GM12878 (cell line): ENCODE results near the gene COL5A1. TPM values are rescaled to one million over a fixed set of nuclear protein-coding genes. Genes with fewer than 3 reads are reported as not detected.

Experiments
- ATAC-seq: fragments of 200-7000 bp; cut with Tn5 transposase; 3 replicates; pipeline ENCODE4 v1.9.1; 2020; ENCODE audit warnings: mild to moderate bottlenecking, moderate library complexity
- BruUV-seq: library from RNA; stranded (reverse); fragments of 400-500 nt; replicated peaks from 2 replicates; lab custom pipeline; 2021; lab: Mats Ljungman, UMichigan
- CTCF ChIA-PET: fragments of 300-600 bp; sonication (Branson Sonifier 250); formaldehyde crosslinking; extraction: SDS; loops from one replicate; lab custom pipeline; 2021; ENCODE audit warnings: inconsistent platforms; lab: Yijun Ruan, JAX
- POLR2A ChIA-PET: fragments of 350-600 bp; formaldehyde crosslinking; extraction: SDS; loops from one replicate; lab custom pipeline; 2021; ENCODE audit warnings: inconsistent platforms; lab: Charles Lee
- RAD21 ChIA-PET: fragments of 300-600 bp; sonication (Branson Sonifier 250); formaldehyde crosslinking; loops from one replicate; lab custom pipeline; 2023; ENCODE audit warnings: antibody characterized with exemption; ENCODE audit not compliant: unreplicated experiment; lab: Charles Lee
- SMC1A ChIA-PET: fragments of 300-600 bp; sonication (Branson Sonifier 250); formaldehyde crosslinking; loops from one replicate; lab custom pipeline; 2023; ENCODE audit not compliant: unreplicated experiment, uncharacterized antibody; lab: Charles Lee
- DNase-seq: peaks from one replicate; pipeline ENCODE4 v3.0.0-alpha.2; 2011; ENCODE audit warnings: low read depth, low spot score
- FAIRE-seq: peaks from 3 replicates; lab custom pipeline; 2011; peaks lifted over from hg19 to GRCh38; lab: Jason Lieb, UNC
- H2AFZ ChIP-seq: 2 replicates; pipeline ENCODE4 v1.6.0; 2011; ENCODE audit warnings: low read depth, low read length, control low read depth; ENCODE audit not compliant: control insufficient read depth
- H3K27ac ChIP-seq: 2 replicates; pipeline ENCODE4 v1.5.1; 2011; ENCODE audit warnings: control low read depth; ENCODE audit not compliant: control insufficient read depth, insufficient read depth
- H3K27me3 ChIP-seq, 2 experiments: replicated peaks in 1 of 2; 2 replicates each; pipeline versions ENCODE4 v1.6.0 to v1.6.1; 2011; ENCODE audit warnings: low read length in 1 of 2; ENCODE audit not compliant: control insufficient read depth in 2 of 2, insufficient read depth in 2 of 2
- H3K36me3 ChIP-seq, 2 experiments: 2 replicates each; pipeline ENCODE4 v1.5.1; 2011; ENCODE audit warnings: low read length in 1 of 2; ENCODE audit not compliant: control insufficient read depth in 2 of 2, insufficient read depth in 2 of 2
- H3K4me1 ChIP-seq: 2 replicates; pipeline ENCODE4 v1.6.1; 2011; ENCODE audit warnings: mild to moderate bottlenecking, low read length, moderate library complexity, mixed read lengths; ENCODE audit not compliant: control insufficient read depth, insufficient read depth
- H3K4me2 ChIP-seq: 2 replicates; pipeline ENCODE4 v1.6.0; 2011; ENCODE audit warnings: control low read depth; ENCODE audit not compliant: control insufficient read depth, insufficient read depth
- H3K4me3 ChIP-seq: fragments of 200-600 bp; sonication (generic); 2 replicates; pipeline ENCODE4 v1.5.1; 2016
- H3K79me2 ChIP-seq: 2 replicates; pipeline ENCODE4 v1.6.0; 2011; ENCODE audit warnings: low read length; ENCODE audit not compliant: control insufficient read depth, insufficient read depth
- H3K9ac ChIP-seq: 2 replicates; pipeline ENCODE4 v1.8.0; 2011; ENCODE audit warnings: low read length, control low read depth, mixed read lengths; ENCODE audit not compliant: control insufficient read depth, insufficient read depth
- H3K9me3 ChIP-seq: replicated peaks from 3 replicates; pipeline ENCODE4 v1.5.1; 2011; ENCODE audit warnings: mild to moderate bottlenecking, low read length; ENCODE audit not compliant: control insufficient read depth, insufficient read depth
- H4K20me1 ChIP-seq: 2 replicates; pipeline ENCODE4 v1.6.0; 2011; ENCODE audit not compliant: control insufficient read depth, insufficient read depth
- EED ChIP-seq: sonication (generic); IDR thresholded peaks from 2 replicates; pipeline ENCODE4 v1.6.1; 2016; ENCODE audit warnings: antibody characterized with exemption, low read depth
- STAT1 ChIP-seq: fragments of 450-650 bp; conservative IDR thresholded peaks from 2 replicates; pipeline ENCODE4 v1.6.1; 2014; ENCODE audit warnings: antibody characterized with exemption, mild to moderate bottlenecking
- WGBS: methylation state at CpG from one replicate; pipeline ENCODE4 v1.1.6; 2016; ENCODE audit warnings: low lambda C conversion rate; ENCODE audit not compliant: insufficient replicate concordance, insufficient coverage; ENCODE audit errors: missing lambda C conversion rate; 5-methylcytosine and 5-hydroxymethylcytosine counted together
- in situ Hi-C: fragments of 300-500 bp; cut with MboI; formaldehyde crosslinking; loops from 9 replicates; pipeline ENCODE4 v1.14.3; 2018; ENCODE audit warnings: mixed read lengths
- intact Hi-C: fragments of 100-400 bp; cut with micrococcal nuclease; formaldehyde crosslinking; loops from one replicate; pipeline ENCODE4 v1.14.2; 2022; ENCODE audit not compliant: unreplicated experiment
- polyA plus RNA-seq, 11 experiments: library from polyadenylated mRNA; depleted of rRNA in 4 of 11; unstranded in 6 of 11; stranded (reverse) in 5 of 11; fragments of >200 nt; fragmentation: Nextera tagmentation in 4 of 11; fragmentation: Illumina TruSeq in 1 of 11; extraction: Ambion mirVana in 4 of 11; extraction: Trizol in 1 of 11; gene quantifications; 1 replicate in 1 of 11; 2 replicates in 10 of 11; pipeline versions ENCODE4 v1.2.1 to v1.2.3, GENCODE V29; 2011 to 2016; ENCODE audit warnings: inconsistent platforms in 2 of 11, missing spikeins in 2 of 11, low read depth in 1 of 11
- total RNA-seq, 4 experiments: library from RNA; depleted of rRNA in 3 of 4; stranded (reverse); fragments of >200 nt in 3 of 4; fragmentation: Illumina TruSeq in 1 of 4; extraction: Trizol in 1 of 4; gene quantifications; 2 replicates each; pipeline versions ENCODE4 v1.2.1 to v1.2.3, GENCODE V29; 2013 to 2021
- TF ChIP-seq, protein P1 (sequence below): fragments of 450-650 bp; formaldehyde crosslinking; IDR thresholded peaks from 2 replicates; pipeline ENCODE4 v1.4.0; 2022; ENCODE audit warnings: mild to moderate bottlenecking, moderate library complexity

Gene COL5A1
- total and polyA plus RNA-seq, 10 of the 15 experiments (the other 5 are each of a cell fraction or from before 2014, with no cell fraction given) = under 0.01 to 0.15 (median 0.13) TPM; not detected in 4

DNA sequence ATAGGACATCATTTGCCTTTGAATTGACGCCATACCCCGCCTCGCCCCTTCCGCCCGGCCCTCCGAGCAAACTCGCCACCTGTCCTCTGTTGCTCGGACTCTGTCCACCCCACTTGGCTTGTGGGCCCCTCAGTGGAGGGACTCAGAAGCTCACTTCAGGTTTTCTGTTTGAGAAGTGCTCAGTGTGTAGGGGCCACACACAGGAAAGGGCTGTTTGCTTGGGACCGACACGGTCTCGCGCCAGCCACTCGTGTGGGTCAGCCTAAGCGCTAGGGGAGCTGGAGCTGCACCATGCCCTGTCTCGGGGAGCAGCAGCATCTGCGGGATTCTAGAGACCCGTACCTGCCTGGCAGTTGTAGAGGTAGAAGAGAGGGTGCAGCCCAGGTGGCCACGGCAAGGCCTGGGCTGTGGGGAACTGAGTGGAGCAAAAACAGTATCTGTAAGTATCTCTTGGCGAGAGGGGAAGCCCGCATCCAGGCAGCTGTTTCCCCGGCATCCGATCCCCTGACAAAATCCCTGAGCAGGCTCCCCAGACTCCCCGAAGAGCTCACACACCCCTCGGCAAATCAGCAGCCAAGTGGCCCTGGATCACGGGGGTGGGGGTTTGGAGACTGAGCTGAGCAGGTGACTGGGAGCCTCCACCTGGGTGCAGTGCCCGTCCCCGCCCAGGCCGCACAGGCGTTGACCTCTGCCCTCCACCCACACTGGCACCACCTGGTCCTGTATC is 52.2 kb downstream of the COL5A1 start:
- ATAC-seq (no peak), FAIRE-seq (no peak)
- CTCF ChIA-PET = no interaction called here

More for the DNA sequence above, 52.2 kb downstream of the COL5A1 start:
- Histone ChIP-seq H3K27me3 (peaks cover 0 to 2% of the 10 kb centered on the region in 2 experiments; a peak in 2 of 4 replicates), H3K79me2 (no peaks in the 10 kb centered on the region), H3K4me3 (no peak overlapping the region), H3K9ac (no peak overlapping the region), H2AFZ (no peak overlapping the region), H3K9me3 (no peaks in the 10 kb centered on the region), H3K36me3 (no peaks in the 10 kb centered on the region), H3K4me1 (no peaks in the 10 kb centered on the region), H3K27ac (no peak overlapping the region), H4K20me1 (no peaks in the 10 kb centered on the region), H3K4me2 (no peak overlapping the region)
- ChIA-PET RAD21 (no interaction called here), POLR2A (no interaction called here), SMC1A (interaction anchor here (0.5 kb wide), 1 partner anchor 125 kb away, joined by 3 read pairs; no protein-coding TSS in a partner anchor)
- no peak for DNase-seq
- in situ Hi-C loops (loop anchor here (10.0 kb wide), 1 partner anchor 651 kb away; no protein-coding TSS in a partner anchor), intact Hi-C loops (no loop called here)
- TF ChIP-seq EED (no peak), STAT1 (no peak)
- TF ChIP-seq, protein P1, sequence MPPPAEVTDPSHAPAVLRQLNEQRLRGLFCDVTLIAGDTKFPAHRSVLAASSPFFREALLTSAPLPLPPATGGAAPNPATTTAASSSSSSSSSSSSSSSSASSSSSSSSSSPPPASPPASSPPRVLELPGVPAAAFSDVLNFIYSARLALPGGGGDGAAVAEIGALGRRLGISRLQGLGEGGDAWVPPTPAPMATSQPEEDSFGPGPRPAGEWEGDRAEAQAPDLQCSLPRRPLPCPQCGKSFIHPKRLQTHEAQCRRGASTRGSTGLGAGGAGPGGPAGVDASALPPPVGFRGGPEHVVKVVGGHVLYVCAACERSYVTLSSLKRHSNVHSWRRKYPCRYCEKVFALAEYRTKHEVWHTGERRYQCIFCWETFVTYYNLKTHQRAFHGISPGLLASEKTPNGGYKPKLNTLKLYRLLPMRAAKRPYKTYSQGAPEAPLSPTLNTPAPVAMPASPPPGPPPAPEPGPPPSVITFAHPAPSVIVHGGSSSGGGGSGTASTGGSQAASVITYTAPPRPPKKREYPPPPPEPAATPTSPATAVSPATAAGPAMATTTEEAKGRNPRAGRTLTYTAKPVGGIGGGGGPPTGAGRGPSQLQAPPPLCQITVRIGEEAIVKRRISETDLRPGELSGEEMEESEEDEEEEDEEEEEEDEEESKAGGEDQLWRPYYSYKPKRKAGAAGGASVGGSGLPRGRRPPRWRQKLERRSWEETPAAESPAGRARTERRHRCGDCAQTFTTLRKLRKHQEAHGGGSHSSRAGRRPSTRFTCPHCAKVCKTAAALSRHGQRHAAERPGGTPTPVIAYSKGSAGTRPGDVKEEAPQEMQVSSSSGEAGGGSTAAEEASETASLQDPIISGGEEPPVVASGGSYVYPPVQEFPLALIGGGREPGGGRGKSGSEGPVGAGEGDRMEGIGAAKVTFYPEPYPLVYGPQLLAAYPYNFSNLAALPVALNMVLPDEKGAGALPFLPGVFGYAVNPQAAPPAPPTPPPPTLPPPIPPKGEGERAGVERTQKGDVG (CRISPR knock-in tag) = no peak
- WGBS = 55% methylated on average over 29 of the region's 29 CpGs
- BruUV-seq = no TSS peak
